Epithelial cell of esophagus (primary cell): Measurements from ENCODE around the gene CNTNAP2.

Source experiments
- DNase-seq: peaks from one replicate; pipeline ENCODE4 v3.0.0; 2010; ENCODE audit warnings: low read depth
- H3K4me3 ChIP-seq: 2 replicates; pipeline ENCODE4 v1.5.1; 2011; ENCODE audit warnings: mild to moderate bottlenecking, low read length, control low read depth
- TF ChIP-seq, protein P1 (sequence below): IDR thresholded peaks from 2 replicates; pipeline ENCODE4 v1.5.1; 2011; ENCODE audit warnings: low read depth, mild to moderate bottlenecking, low read length, control low read depth, inconsistent platforms; ENCODE audit not compliant: insufficient read depth; ENCODE audit errors: missing control alignments

CNTNAP2 gene

DNA sequence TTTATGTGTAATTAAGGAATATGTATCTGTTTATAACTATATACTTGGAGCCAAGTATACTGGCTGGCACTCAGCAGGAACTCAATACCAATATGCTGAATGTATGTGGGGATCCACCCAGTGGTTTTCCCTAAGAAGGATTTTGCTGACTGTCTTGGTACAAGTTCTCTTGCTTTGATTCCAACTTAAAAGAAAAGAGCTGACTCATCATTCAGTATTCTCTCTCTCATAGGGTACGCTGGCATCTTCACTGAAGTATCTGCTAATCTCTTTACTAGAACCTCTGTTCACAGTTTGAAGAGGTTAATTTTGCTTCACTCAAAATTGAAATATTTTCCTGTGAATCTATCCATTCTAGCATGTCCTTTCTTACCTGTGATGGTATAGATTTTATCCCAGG, 1044.8 kb downstream of the CNTNAP2 start:
- TF ChIP-seq, protein P1, sequence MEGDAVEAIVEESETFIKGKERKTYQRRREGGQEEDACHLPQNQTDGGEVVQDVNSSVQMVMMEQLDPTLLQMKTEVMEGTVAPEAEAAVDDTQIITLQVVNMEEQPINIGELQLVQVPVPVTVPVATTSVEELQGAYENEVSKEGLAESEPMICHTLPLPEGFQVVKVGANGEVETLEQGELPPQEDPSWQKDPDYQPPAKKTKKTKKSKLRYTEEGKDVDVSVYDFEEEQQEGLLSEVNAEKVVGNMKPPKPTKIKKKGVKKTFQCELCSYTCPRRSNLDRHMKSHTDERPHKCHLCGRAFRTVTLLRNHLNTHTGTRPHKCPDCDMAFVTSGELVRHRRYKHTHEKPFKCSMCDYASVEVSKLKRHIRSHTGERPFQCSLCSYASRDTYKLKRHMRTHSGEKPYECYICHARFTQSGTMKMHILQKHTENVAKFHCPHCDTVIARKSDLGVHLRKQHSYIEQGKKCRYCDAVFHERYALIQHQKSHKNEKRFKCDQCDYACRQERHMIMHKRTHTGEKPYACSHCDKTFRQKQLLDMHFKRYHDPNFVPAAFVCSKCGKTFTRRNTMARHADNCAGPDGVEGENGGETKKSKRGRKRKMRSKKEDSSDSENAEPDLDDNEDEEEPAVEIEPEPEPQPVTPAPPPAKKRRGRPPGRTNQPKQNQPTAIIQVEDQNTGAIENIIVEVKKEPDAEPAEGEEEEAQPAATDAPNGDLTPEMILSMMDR: no peak
- no peak overlapping the region for H3K4me3 ChIP-seq
- DNase-seq: no peak

DNA sequence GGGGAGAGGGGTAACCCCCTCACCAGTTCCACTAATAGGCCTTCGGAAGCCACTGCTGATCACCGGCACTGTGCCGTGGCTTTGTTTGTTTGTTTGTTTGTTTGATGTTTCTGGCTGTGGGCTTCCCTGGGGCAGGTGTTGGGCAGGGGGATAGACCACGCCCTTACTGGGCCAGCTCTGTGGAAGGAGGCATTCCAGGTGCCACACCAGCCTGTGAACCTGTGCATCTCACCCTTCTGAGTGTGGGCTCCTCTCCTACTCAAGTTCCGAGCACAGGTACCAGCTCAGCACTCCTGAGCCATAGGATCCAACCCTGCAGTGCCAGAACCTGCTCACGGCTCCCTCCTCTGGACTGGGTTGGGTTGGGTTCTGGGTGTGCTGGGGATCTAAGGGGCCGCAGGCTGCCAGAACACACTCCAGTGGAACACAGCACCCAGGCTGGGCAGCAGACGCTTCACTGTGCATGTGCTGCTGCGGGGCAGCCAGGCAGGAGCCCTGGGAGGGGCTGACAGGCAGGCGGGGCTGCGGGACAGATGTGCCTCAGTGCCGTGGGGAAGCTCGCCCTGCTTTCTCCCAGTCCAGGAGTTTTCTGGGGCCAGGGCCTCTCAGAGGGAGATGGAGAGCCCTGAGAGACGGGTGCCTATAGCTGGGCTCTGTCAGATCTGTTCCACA, 1053.9 kb downstream of the CNTNAP2 start:
- H3K4me3 ChIP-seq: no peak overlapping the region
- TF ChIP-seq, protein P1: no peak
- no peak for DNase-seq

DNA sequence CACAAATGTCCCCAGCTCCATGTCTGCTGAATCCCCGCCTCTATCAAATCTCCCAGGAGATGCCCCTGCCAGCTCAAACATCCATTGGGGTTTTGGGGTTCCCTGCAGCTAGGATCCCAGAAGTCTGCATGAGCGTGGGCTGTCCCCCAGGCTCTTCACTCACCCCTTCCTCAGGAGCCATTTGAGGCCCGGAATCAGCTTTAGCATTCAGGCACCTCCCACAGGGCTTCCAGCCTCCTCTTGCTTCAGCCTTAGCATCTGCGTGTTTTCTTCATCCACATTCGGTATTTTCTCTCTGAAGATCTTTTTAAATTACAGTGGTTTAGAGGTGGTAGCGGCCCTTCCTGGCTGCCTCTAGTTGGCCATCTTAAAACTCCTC, 1054.4 kb downstream of the CNTNAP2 start:
- TF ChIP-seq, protein P1: no peak
- no peak for DNase-seq
- H3K4me3 ChIP-seq: no peak overlapping the region

DNA sequence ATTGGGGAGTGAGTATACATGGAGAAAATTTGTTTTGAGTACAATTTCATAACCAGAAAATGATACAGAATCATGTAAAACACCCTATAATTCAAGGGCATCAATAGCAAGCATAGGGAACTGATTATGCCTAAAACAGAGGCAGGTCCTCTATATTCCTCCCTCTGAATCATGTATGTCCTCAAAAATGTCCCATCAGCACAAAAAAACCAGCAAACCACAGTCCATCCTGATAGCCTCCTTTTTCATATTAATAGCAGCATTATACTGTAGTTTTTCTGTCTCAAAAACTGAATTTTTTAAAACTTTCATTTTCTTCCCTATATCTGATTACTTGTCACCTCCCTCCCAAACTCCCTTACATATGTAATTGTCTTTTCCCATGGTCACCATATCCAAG, 1057.3 kb downstream of the CNTNAP2 start:
- no peak overlapping the region for H3K4me3 ChIP-seq
- TF ChIP-seq, protein P1: no peak
- DNase-seq: no peak

DNA sequence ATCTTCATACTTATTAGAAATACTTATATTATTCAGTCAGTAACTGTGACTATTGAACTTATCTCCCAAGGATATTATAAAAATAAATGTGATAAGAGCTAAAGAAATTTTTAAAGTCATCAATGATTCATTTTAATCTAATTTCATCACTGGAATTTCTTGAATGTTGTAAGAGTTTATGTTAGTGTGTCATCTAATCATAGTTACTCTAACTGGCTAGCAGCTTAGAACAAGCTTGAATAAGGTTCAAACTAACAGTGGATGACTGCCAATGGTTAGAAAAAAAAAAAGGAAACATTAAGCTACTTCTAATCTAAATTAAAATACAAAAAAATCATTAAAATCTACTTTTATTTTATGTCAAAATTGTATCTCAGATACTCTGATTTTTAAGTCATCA, 1066.3 kb downstream of the CNTNAP2 start:
- H3K4me3 ChIP-seq: no peak overlapping the region
- DNase-seq: no peak
- TF ChIP-seq, protein P1: no peak

DNA sequence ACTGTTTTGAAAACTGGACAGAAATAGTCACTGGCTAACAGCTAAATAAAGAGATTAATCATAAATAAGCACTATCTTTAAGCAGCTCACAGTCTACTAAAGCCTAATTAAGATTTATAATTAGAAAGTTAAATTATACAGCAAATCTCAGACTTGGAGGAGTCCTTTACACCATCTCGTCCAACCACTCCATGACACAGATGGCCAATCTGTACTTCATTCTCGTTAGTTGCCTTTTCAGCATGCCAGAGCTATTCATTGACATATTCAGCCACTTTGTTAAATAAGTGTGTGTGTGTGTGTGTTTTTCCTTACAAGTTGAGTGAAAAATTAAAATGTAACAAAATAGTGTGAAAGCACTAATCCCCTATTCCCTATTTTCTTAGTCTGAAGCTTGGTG, 1066.7 kb downstream of the CNTNAP2 start:
- H3K4me3 ChIP-seq: no peak overlapping the region
- TF ChIP-seq, protein P1: no peak
- no peak for DNase-seq

DNA sequence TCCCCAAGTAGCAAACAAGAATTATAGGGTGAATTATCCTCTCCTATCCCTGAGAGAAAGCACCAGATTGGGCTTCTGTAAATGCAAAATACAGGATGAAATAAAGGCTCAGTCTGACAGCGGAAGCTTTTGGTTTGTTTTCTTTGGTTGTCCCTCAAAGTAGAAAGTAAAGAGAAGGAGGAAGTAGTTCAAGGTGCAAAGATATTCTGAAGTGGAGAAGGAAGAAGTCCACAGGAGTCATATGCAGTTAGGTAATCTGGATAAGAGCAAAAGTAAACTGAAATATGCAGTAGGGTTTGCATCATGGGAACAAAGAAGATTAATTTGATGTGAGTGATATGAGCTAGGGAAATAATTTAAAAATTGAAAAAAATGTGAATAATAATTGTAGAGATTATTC, 1071.9 kb downstream of the CNTNAP2 start:
- no peak overlapping the region for H3K4me3 ChIP-seq
- DNase-seq: no peak
- TF ChIP-seq, protein P1: no peak
